ENCODE results near the gene ZEB1.
"Not testable (repeated sequence)": the region's sequence is repeated elsewhere in the genome, so short reads cannot be mapped to it uniquely, and the experiment has no call there.

ZEB1 gene

DNA sequence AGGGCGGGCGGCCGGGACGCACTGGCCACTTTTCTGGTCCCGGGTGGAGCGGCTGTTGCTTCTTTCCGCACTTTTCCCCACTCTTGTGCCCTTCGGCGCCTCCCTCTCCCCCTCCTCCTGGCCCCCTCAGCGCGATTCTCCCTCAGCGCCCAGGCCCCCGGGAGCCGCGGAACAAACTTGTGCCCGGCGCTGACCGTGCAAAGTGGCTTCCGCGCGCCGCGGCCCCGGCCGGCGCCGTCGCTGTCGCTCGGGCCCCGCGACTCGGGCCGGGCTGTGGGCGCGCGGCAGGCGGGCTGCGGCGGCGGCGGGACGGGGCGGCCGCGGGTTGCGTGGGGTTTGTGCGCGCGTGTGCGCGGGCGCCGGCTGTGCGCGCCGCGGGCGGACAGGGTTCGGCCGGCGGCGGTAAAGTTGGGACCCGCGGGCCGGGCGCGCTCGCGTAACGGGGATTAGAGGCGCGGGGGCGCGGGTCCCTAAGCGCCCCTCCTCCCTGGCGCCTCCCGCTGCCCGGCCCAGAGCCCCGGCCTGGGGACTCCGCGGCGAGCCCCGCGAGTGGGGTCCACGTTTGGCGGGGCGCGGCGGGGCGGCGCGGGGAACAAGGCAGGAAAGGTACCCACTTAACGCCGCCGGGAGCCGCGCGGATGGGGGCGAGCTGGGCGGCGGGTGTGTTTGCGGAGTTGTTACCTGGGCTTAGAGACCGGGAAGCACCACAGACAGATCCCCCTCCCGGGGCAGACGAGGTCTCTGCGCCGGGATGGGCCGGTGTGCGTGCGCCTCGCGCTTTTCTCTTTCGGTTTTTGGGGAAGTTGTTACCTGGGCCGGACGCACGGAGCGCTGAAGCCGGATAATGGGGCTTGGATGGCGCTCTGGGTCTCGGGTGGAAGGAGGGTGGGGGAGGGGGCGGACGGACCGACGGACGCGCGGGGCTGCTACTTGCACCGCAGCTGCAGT lies 860 bp downstream of the ZEB1 start:
- peak; percentile 70 for DNase-seq

GRCh38 chr10:31320550-31321211 lies 1.7 kb downstream of the ZEB1 start:
- DNase-seq = peak; percentile 41

- DNase-seq = no peak
These were observed 2.5 kb downstream of the ZEB1 start for GRCh38 chr10:31321396-31321941.

DNA sequence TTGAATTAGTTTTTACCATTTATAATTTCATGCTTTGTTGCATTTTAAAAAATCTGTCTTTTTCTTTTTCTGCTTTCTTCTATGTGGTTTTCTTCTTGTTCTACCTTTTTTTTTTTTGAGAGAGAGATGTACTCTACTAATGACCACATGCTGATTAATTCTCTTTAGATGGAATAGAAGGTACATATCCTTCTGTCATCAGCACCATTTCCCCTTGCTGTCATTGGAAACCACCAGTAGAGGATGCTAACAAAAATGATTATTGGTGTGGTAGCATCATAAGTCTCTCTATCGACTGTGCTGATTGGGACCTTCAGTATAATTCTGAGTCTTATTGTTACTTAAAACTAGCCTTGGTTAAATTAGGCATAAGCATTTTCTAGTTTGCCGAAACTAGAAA lies 3.6 kb downstream of the ZEB1 start:
- DNase-seq = no peak

DNA sequence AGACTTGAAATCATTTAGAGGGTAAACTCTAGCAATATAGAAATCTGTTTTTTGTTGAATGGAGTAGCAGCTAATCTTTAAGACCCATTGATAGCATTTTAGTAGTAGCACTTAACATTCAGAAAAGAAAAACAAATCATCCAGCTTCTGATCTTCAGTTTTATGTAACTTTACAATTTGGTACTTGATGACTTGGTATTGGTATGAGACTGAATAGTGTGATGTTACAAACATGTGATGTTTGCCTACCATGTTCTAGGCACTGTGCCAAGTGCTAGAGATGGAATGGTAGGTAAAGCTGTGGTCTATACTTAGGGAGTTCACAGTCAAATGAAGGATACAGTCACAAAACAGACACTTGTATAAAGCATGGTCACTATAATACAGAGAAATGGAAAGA lies 21.3 kb downstream of the ZEB1 start:
- DNase-seq = no peak

- DNase-seq = no peak
These were observed 22.5 kb downstream of the ZEB1 start for GRCh38 chr10:31341552-31341951.

GRCh38 chr10:31343009-31343408 lies 24.0 kb downstream of the ZEB1 start:
- no peak for DNase-seq

GRCh38 chr10:31343551-31343950 lies 24.5 kb downstream of the ZEB1 start:
- DNase-seq = no peak

GRCh38 chr10:31345886-31346285 lies 26.9 kb downstream of the ZEB1 start:
- no peak for DNase-seq

DNA sequence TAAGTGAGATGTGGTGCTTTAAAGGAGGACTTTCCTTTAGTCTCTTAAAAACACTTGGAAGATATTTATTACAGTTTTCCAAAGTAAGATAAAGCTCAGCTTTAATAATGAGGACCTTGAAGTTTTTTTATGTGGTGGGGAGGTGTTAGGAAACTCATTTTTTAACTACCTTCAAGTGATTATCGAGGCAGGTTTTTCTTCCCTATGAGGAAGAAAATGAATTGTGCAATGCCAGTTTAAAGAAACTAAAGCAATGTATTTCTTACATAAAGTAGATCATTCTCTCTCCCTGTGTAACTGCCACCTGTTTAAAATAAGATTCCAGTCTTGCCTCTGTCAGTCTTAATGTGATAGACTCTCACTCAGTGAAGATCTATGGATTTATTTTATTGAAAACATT lies 27.9 kb downstream of the ZEB1 start:
- DNase-seq = no peak

GRCh38 chr10:31347705-31348104 lies 28.7 kb downstream of the ZEB1 start:
- no peak for DNase-seq

DNA sequence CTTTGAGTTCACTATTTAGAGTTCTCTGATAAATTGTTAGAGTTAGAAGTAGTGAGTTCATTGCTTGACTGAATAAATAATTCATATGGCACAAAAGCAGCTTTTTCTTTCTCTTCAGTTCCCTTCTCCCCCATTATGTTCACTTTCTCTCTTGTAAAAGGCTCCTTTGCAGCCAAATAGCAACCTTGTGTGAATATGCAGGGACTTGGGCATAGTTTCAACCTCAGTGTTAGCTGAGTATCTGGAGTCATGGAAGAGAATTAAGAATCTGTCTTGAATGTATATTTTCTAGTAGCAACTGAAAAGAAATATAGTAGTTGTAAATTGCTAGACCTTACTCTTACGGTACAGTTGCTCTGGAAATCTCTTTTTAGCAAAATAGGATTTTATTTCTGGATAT lies 31.9 kb downstream of the ZEB1 start:
- no peak for DNase-seq

- no peak for DNase-seq
These were observed 33.6 kb downstream of the ZEB1 start for GRCh38 chr10:31352436-31353226.

GRCh38 chr10:31353574-31353973 lies 34.6 kb downstream of the ZEB1 start:
- peak; percentile 26 for DNase-seq

DNA sequence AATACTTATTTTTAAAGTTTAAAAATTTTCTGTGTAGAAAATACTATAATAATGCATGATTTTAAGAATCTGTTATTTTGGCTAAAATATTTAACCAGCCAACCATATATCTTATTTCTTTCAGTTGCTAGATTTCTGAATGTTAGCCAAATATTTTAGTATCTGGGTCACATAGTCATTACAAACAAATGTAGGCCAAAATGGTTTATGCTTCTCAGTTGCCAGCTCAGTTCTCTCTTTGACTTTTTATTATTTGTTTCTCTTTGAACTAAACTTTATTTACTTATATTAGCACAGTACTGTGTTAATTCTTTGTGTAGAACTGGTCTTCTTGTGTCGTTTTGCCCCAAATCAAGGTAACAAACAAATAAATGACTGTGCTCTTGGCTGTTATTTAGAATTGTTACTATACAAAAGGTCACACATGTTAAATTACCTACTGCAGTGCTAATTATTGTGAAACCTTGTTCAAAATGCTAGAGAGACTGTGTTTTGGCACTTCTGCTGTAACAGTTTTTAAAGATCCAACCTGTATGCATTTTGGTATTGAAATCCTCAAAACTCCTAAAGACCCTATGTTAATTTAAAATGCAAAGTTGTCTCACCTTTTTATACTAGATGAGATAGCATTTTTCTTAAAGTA lies 39.8 kb downstream of the ZEB1 start:
- DNase-seq = no peak

- no peak for DNase-seq
These were observed 41.0 kb downstream of the ZEB1 start for GRCh38 chr10:31359979-31360378.

GRCh38 chr10:31361475-31361874 lies 42.5 kb downstream of the ZEB1 start:
- not testable (repeated sequence) for DNase-seq

DNA sequence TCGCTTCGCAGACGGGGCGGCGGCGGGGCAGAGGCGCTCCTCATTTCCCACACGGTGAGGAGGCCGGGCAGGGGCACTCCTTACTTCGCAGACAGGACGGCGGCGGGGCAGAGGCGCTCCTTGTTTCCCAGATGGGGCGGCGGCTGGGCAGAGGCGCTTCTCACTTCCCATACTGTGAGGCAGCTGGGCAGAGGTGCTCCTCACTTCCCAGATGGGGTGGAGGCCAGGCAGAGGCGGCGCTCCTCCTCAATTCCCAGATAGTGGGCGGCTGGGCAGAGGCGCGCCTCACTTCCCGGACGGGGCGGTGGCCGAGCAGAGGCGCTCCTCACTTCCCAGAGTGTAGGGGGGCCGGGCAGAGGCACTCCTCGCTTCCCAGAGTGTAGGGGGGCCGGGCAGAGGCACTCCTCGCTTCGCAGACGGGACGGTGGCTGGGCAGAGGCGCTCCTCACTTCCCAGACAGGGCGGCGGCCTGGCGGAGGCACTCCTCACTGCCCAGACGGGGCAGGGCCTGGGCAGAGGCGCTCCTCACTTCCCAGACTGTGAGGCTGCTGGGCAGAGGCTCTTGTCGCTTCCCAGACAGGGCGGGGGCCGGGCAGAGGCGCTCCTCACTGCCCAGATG lies 43.1 kb downstream of the ZEB1 start:
- no peak for DNase-seq

DNA sequence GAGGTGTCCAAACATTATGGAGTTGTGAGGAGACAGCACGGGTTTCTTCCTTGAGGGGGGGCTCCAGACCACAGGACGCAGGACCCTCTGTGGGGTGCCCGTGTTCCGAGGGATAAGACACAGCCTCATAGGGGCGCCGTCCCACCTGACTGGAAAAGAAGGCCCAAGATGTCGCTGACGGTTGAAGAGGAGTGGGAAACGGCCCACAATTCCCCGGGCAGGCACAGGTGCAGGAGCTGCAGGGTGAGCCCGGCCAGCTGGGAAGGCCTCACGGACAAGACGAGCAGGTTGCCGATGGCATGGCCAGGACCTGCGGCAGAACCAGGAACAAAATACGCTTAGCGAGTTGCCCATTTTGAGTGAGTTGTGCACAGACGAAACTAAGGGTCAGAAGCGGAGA lies 44.7 kb downstream of the ZEB1 start:
- not testable (repeated sequence) for DNase-seq

DNA sequence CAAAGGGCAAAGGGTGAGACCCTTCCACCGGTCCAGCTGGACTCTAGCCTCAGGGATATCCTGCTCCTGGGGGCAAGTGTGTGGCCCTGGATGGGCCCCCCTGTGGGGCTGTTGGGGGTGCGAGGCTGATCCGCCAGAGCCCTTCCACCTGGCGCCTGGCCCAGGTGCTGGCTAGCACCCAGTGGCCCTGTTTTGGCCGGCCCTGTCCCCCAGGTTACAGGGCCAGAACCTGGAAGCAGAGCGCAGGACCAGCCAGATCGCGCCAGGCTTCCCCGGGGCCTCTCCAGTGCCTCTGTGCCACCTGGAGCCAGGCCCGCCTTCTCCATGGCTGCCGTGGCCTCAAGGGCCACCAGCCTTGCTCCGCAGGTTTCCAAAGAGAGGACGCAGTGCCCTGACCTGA lies 45.2 kb downstream of the ZEB1 start:
- DNase-seq = not testable (repeated sequence)

- no peak for DNase-seq
These were observed 47.7 kb downstream of the ZEB1 start for GRCh38 chr10:31366703-31367102.

GRCh38 chr10:31368724-31369123 lies 49.7 kb downstream of the ZEB1 start:
- DNase-seq = no peak

Measured in stimulated activated CD4-positive, alpha-beta T cell treated with anti-CD3 and anti-CD28 coated beads, Interleukin-15, amount 100 ng/mL, for 24 hours (primary cell).